ENCODE measurements around the gene UNC5A. TPM values are rescaled to one million over a fixed set of nuclear protein-coding genes. Genes with fewer than 3 reads are reported as not detected.

UNC5A gene
- total RNA-seq, 1 donor, result not detected

DNA sequence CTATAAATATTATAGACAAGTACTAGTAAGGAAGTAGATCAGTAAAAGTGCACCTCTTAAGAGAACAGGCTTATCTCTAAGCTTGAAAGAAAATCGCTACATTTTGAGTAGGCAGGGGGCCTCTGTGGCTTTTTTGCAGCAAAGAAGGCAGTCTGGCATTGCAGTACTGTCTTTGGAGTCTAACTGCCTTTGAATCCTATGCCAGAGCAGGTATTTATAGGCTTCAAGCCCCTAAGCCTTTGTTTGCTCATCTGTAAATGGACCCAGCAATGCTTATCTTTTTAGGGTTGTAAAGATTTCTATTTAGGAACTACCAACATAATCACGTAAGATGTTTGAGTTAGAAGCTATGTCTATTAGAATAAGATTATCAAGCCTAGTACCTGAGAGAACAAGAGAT, 112.5 kb downstream of the UNC5A start:
- no peaks in the 10 kb centered on the region for H3K4me1 ChIP-seq (ENCODE audit: insufficient read depth, low read length)
- no peaks in the 10 kb centered on the region for H3K9me3 ChIP-seq (ENCODE audit: low read depth, low read length)
- no peak overlapping the region for H3K4me3 ChIP-seq (ENCODE audit: low read length)
- H3K27me3 ChIP-seq (ENCODE audit: insufficient read depth, low read length), result no peaks in the 10 kb centered on the region

DNA sequence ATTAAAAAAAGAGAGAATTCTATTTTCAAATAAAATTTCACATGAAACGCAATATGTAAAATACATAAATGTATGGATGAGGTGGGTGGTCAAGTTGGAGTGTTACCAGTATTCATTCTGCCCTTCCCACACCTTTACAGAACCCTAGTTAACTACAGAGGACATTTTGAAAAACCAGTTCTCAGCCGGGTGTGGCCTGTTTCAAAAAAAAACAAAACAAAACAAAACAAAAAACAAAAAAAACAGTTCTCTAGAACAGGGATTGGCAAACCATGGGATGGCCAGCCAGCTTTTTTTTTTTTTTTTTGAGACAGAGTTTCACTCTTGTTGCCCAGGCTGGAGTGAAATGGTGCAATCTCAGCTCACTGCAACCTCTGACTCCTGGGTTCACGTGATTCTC, 117.2 kb downstream of the UNC5A start:
- Histone ChIP-seq H3K27me3 (ENCODE audit: insufficient read depth, low read length) (no peaks in the 10 kb centered on the region), H3K4me3 (ENCODE audit: low read length) (no peak overlapping the region), H3K4me1 (ENCODE audit: insufficient read depth, low read length) (no peaks in the 10 kb centered on the region), H3K9me3 (ENCODE audit: low read depth, low read length) (no peaks in the 10 kb centered on the region)

DNA sequence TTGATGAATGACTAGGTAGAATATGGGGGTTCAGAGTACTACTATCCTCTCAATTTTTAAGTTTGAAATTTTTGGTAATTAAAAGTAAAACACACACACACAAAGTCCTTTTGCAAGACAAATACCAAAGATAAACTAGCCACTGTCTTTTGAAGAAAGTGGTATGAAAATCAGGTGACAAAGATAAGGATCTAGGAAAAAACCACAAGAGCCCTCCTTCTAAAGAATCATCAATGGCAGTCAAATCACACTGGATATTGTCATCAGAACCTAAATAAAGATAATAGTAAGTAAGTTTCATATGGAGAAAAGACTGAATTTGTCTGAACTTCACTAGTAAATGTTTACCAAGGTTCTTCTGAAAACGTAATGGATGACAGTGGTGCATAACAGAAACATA, 119.3 kb downstream of the UNC5A start:
- no peak overlapping the region for H3K4me3 ChIP-seq (ENCODE audit: low read length)
- H3K4me1 ChIP-seq (ENCODE audit: insufficient read depth, low read length), result no peaks in the 10 kb centered on the region
- no peaks in the 10 kb centered on the region for H3K27me3 ChIP-seq (ENCODE audit: insufficient read depth, low read length)
- no peaks in the 10 kb centered on the region for H3K9me3 ChIP-seq (ENCODE audit: low read depth, low read length)

Other genes with a start within 250 kb of the UNC5A start
- gene GPRIN1, start 200.4 kb upstream of the UNC5A start, total RNA-seq, result 0.94 TPM
- gene SNCB, start 180.0 kb upstream of the UNC5A start, total RNA-seq, result not detected
- 0.10 TPM for gene EIF4E1B, start 179.9 kb upstream of the UNC5A start, total RNA-seq
- gene TSPAN17, start 163.1 kb upstream of the UNC5A start, total RNA-seq, result 8.9 TPM
- gene HK3, start 88.8 kb downstream of the UNC5A start, total RNA-seq, result 24.2 TPM
- 73.8 TPM for gene UIMC1, start 196.2 kb downstream of the UNC5A start, total RNA-seq
- gene ZNF346, start 212.1 kb downstream of the UNC5A start, total RNA-seq, result 15.8 TPM